GM12872 (cell line): ENCODE data around the gene KIF16B.
A peak's percentile ranks its signal among the peaks of the same experiment; 100 is the strongest.

Experiments
- TF ChIP-seq, protein P1 (sequence below): IDR thresholded peaks from 3 replicates; pipeline ENCODE4 v1.5.1; 2011; ENCODE audit warnings: low read depth, mild to moderate bottlenecking, low read length, moderate library complexity; ENCODE audit not compliant: insufficient read depth

Gene KIF16B

DNA sequence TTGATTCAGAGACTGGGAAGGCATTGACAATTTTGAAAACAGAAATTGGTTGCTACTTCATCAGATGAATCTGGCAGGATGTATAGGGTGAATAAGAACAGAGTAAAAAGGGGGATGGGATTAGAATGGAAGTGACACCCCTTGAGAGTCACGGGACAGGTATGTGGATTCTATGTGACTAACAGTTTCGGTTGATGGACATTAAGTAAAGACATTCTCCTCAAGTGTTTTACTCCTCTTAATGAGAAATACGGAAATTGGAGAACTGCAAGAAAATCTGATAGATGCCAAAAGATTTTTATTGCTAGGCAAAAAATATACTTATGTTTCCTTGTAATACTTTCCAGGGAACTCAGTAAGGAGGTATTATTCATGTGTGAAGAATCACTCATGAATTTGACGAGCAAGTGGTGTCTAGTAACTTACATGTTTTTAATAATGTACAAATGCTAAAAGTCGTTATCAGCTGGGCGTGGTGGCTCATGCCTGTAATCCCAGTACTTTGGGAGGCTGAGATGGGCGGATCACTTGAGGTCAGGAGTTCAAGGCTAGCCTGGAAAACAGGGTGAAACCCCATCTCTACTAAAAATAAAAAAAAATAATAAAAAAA is 135.8 kb downstream of the KIF16B start:
- TF ChIP-seq, protein P1, sequence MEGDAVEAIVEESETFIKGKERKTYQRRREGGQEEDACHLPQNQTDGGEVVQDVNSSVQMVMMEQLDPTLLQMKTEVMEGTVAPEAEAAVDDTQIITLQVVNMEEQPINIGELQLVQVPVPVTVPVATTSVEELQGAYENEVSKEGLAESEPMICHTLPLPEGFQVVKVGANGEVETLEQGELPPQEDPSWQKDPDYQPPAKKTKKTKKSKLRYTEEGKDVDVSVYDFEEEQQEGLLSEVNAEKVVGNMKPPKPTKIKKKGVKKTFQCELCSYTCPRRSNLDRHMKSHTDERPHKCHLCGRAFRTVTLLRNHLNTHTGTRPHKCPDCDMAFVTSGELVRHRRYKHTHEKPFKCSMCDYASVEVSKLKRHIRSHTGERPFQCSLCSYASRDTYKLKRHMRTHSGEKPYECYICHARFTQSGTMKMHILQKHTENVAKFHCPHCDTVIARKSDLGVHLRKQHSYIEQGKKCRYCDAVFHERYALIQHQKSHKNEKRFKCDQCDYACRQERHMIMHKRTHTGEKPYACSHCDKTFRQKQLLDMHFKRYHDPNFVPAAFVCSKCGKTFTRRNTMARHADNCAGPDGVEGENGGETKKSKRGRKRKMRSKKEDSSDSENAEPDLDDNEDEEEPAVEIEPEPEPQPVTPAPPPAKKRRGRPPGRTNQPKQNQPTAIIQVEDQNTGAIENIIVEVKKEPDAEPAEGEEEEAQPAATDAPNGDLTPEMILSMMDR = no peak

DNA sequence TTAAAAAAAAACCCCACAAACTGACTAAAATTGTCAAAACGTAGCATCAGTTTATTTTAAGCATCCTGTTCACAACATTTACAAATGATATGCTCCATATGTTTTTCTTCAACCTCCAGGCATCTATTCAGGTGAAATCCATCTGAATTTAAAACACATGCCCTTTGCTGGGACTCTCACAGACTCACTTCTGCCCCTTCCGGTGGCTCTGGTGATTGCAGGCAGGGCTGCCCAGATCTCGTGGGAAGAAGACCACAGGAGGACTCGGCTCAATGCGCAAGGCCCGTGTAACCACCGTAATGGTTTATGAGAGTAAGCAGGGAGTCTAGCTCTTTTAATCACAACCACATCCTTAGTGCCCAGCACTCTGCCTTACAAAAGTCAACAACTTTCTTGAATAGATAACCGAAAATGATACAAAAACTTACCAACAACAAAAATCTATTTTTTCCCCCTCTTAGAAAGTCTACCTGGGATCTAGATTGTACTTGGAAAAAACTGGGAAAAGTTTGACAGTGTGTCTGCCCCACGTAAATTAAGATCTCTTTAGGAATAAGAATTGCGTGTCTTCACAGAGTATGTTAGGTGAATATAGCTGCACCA is 139.1 kb downstream of the KIF16B start:
- TF ChIP-seq, protein P1 = peak; percentile 83

DNA sequence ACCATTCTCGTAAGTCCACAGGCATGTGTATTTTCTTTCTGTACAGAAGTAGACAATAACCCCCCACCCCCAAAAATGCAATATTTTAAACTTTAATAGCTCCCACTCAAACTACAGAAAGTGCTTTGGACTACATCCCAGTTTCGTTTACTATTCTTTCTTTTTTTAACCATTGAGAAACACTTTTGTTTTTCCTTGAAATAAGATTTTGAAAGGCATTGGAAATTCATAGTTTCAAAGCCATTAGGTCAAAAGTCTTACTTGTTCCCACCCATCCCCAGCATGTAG is 140.0 kb downstream of the KIF16B start:
- TF ChIP-seq, protein P1 = no peak

DNA sequence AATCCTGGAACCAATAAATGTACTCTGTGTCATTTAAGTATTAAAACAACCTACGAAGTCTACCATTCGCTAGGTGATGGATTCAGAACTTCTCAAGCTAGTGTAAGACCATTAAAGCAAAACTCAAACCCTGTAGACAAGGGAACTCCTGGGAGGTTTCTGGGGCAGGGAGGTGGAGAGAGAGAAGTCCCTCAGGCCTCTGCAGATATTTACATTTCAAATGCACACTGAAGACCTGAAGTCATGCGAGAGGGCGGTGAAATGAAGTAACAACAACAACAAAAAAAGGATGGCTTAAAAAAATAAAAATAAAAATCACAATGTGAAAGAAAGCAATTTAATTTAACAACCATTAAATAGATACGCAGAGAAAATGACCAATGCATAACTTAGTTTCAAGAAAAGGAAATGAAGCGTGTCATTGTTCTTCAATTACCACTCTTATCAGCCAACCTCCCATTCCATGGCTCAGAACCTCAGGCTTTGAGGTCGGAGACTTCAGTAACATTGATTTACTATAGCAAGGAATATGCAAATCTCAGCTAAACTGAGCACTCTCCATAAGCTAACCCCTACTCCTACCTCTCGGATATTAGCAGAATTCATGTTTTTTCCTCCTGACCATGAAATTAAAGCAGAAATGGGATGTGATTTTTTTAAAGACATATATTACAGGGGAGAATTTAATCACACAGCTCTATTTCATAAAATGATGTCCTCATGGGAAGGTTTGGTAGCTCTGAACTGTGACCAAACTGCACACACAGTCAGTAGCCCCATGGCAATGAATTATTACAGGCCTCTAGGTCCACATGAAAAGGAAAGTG is 140.6 kb downstream of the KIF16B start:
- TF ChIP-seq, protein P1 = no peak

DNA sequence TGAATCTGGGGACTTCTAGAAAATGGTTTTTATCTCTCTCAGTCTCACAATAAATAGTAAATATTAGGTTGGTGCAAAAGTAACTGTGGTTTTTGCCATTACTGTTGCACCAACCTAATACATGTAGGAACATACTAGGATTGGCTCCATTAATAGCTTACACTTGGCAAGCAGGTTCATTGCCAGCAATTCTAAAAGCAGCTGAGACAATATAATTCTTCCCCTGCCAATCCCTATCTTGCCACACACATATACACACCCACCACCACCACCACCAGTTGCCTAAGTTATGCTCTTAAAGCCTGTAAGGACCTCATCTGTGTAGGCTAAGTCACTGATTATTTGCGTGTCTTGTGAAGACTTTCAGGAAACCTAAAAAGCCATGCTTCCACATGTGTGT is 145.1 kb downstream of the KIF16B start:
- TF ChIP-seq, protein P1 = no peak

DNA sequence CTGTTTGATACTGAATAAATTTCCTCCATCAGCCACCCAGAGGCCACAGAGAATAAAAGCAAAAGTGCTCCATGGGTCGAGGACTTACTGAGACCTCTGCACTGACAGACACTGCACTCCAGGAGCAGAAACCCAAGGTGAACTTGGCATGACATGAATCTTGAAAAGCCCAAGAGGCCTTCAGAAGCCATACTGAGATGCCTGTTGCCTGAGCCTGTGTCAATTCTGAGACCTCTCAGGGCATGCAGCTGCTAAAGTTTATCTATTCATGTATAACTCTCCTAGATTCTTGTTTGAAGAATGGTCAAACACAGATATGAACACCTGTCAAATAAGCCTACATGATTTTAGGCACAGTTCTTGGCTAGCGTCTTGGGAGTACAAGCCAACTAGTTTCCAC is 145.7 kb downstream of the KIF16B start:
- TF ChIP-seq, protein P1 = no peak

DNA sequence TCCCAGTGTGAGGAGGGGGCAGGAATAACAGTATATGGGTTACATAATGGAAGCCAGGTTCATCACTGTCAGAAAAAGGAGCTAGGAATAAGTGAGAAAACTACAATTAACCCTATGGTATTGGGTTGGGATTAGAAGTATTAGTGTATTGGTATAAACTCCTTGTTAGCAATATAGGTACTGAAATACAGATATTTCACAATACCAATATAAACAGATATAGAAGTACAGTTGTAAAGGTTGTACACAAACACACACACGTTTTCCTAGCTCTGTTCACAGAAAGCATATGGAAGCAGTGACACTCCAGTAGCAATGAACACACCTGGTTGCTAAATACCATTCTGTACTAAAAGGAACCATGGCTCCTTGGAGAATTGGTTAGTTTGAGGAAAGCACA is 148.5 kb downstream of the KIF16B start:
- TF ChIP-seq, protein P1 = no peak
